IMR-90 (cell line): Measurements from ENCODE around the gene RIMKLA. TPM values are rescaled to one million over a fixed set of nuclear protein-coding genes. Genes with fewer than 3 reads are reported as not detected.

ENCODE experiments used
- ATAC-seq: fragments of 200-7000 bp; cut with Tn5 transposase; 2 replicates; pipeline ENCODE4 v1.9.1; 2020; ENCODE audit warnings: low read depth, mild to moderate bottlenecking, moderate library complexity
- BruUV-seq: library from RNA; stranded (reverse); fragments of 400-500 nt; replicated peaks from 2 replicates; lab custom pipeline; 2021; lab: Mats Ljungman, UMichigan
- CTCF ChIA-PET: fragments of 300-600 bp; formaldehyde crosslinking; extraction: SDS; loops from one replicate; lab custom pipeline; 2021; ENCODE audit warnings: antibody characterized with exemption; lab: Yijun Ruan, JAX
- POLR2A ChIA-PET: fragments of 300-600 bp; sonication (Branson Sonifier 250); formaldehyde crosslinking; loops from one replicate; lab custom pipeline; 2022; ENCODE audit warnings: antibody characterized with exemption; ENCODE audit not compliant: unreplicated experiment; lab: Charles Lee
- DNase-seq: peaks from one replicate; pipeline ENCODE4 v3.0.0; 2013
- H2AFZ ChIP-seq: replicated peaks from 2 replicates; pipeline ENCODE3; 2013; ENCODE audit warnings: low read length, mild to moderate bottlenecking; ENCODE audit not compliant: poor library complexity
- H2AK5ac ChIP-seq: 2 replicates; pipeline ENCODE4 v1.6.1; 2013; ENCODE audit warnings: low read depth, low read length, inconsistent platforms
- H2AK9ac ChIP-seq: replicated peaks from 2 replicates; pipeline ENCODE3; 2013; ENCODE audit warnings: mild to moderate bottlenecking, low read depth, low read length, moderate library complexity; ENCODE audit not compliant: poor library complexity
- H2BK120ac ChIP-seq: 2 replicates; pipeline ENCODE4 v1.6.1; 2013; ENCODE audit warnings: low read depth, low read length, inconsistent platforms
- H2BK15ac ChIP-seq: 3 replicates; pipeline ENCODE4 v1.6.1; 2013; ENCODE audit warnings: low read depth, low read length, inconsistent platforms
- H2BK20ac ChIP-seq: 2 replicates; pipeline ENCODE4 v1.6.1; 2013; ENCODE audit warnings: low read depth, mild to moderate bottlenecking, inconsistent platforms, low read length, moderate library complexity
- H2BK5ac ChIP-seq: 2 replicates; pipeline ENCODE4 v1.6.1; 2013; ENCODE audit warnings: mild to moderate bottlenecking, low read depth, low read length, inconsistent platforms; ENCODE audit not compliant: poor library complexity, severe bottlenecking
- H3K14ac ChIP-seq: replicated peaks from 2 replicates; pipeline ENCODE4 v1.6.1; 2013; ENCODE audit warnings: low read depth, low read length, inconsistent platforms
- H3K18ac ChIP-seq: 2 replicates; pipeline ENCODE4 v1.6.1; 2013; ENCODE audit warnings: low read depth, low read length, control low read depth
- H3K23ac ChIP-seq: 2 replicates; pipeline ENCODE4 v1.6.1; 2013; ENCODE audit warnings: low read depth, low read length, inconsistent platforms
- H3K27ac ChIP-seq: 2 replicates; pipeline ENCODE4 v1.5.1; 2013; ENCODE audit warnings: mild to moderate bottlenecking, control low read depth, low read length; ENCODE audit not compliant: insufficient read depth
- H3K27me3 ChIP-seq: 2 replicates; pipeline ENCODE4 v1.6.1; 2013; ENCODE audit warnings: low read length; ENCODE audit not compliant: control insufficient read depth, insufficient read depth
- H3K36me3 ChIP-seq: 2 replicates; pipeline ENCODE4 v1.6.1; 2013; ENCODE audit warnings: low read length, mixed read lengths; ENCODE audit not compliant: control insufficient read depth, insufficient read depth
- H3K4ac ChIP-seq: 2 replicates; pipeline ENCODE4 v1.6.1; 2013; ENCODE audit warnings: low read depth, low read length, inconsistent platforms
- H3K4me1 ChIP-seq: 2 replicates; pipeline ENCODE4 v1.6.1; 2013; ENCODE audit warnings: low read length, mixed read lengths; ENCODE audit not compliant: control insufficient read depth, insufficient read depth
- H3K4me2 ChIP-seq: 2 replicates; pipeline ENCODE4 v1.6.1; 2013; ENCODE audit warnings: low read depth, mild to moderate bottlenecking, control low read depth, low read length, moderate library complexity
- H3K4me3 ChIP-seq: 2 replicates; pipeline ENCODE4 v1.5.1; 2013; ENCODE audit warnings: low read depth, mild to moderate bottlenecking, control low read depth, low read length, moderate library complexity; ENCODE audit not compliant: insufficient read depth
- H3K56ac ChIP-seq: 2 replicates; pipeline ENCODE4 v1.6.1; 2013; ENCODE audit warnings: low read length, inconsistent platforms; ENCODE audit not compliant: insufficient read depth; ENCODE audit errors: extremely low read depth
- H3K79me1 ChIP-seq, 2 experiments: 2 replicates each; pipeline ENCODE4 v1.6.1; 2013; ENCODE audit warnings: low read length in 2 of 2, inconsistent platforms in 1 of 2, low read depth in 1 of 2
- H3K9ac ChIP-seq: 2 replicates; pipeline ENCODE4 v1.6.1; 2013; ENCODE audit warnings: low read depth, low read length, control low read depth
- H3K9me1 ChIP-seq: 2 replicates; pipeline ENCODE4 v1.6.1; 2013; ENCODE audit warnings: low read length, inconsistent platforms; ENCODE audit not compliant: insufficient read depth
- H3K9me3 ChIP-seq: 2 replicates; pipeline ENCODE4 v1.6.1; 2013; ENCODE audit warnings: low read length; ENCODE audit not compliant: control insufficient read depth, insufficient read depth
- H4K20me1 ChIP-seq: 2 replicates; pipeline ENCODE4 v1.6.1; 2013; ENCODE audit warnings: low read length, inconsistent platforms; ENCODE audit not compliant: insufficient read depth
- H4K5ac ChIP-seq: 2 replicates; pipeline ENCODE4 v1.6.1; 2013; ENCODE audit warnings: mild to moderate bottlenecking, low read depth, low read length, control low read depth
- H4K8ac ChIP-seq, 2 experiments: 2 replicates each; pipeline ENCODE4 v1.6.1; 2013; ENCODE audit warnings: low read depth in 2 of 2, low read length in 2 of 2, control low read depth in 1 of 2, inconsistent platforms in 1 of 2
- H4K91ac ChIP-seq: 2 replicates; pipeline ENCODE4 v1.6.1; 2013; ENCODE audit warnings: low read depth, low read length, inconsistent platforms; ENCODE audit not compliant: insufficient read depth
- FOS ChIP-seq: fragments of 150-350 bp; IDR thresholded peaks from 2 replicates; pipeline ENCODE4 v1.6.1; 2016; ENCODE audit warnings: low read depth, low read length
- NFE2L2 ChIP-seq: fragments of 150-350 bp; IDR thresholded peaks from 2 replicates; pipeline ENCODE4 v1.6.1; 2016; ENCODE audit warnings: low read depth, mild to moderate bottlenecking, low read length
- POLR2A ChIP-seq: IDR thresholded peaks from 2 replicates; pipeline ENCODE4 v1.6.1; 2012; ENCODE audit warnings: mild to moderate bottlenecking, low read depth, low read length
- RAD21 ChIP-seq: IDR thresholded peaks from 2 replicates; pipeline ENCODE4 v1.6.1; 2012; ENCODE audit warnings: low read length, improper control_type of control experiment
- RFX5 ChIP-seq: IDR thresholded peaks from 2 replicates; pipeline ENCODE4 v1.8.0; 2012; ENCODE audit warnings: low read depth, mild to moderate bottlenecking, low read length, moderate library complexity
- WGBS, 2 experiments: methylation state at CpG; one replicate each; pipeline versions ENCODE4 v1.1.5 to v1.1.7; 2013; ENCODE audit warnings: missing lambda C conversion rate in 2 of 2; ENCODE audit not compliant: insufficient read length in 1 of 2; ENCODE audit errors: extremely low coverage in 2 of 2; 5-methylcytosine and 5-hydroxymethylcytosine counted together
- dilution Hi-C: fragments of 300-500 bp; cut with HindIII; formaldehyde crosslinking; loops from one replicate; pipeline ENCODE4 v1.14.3; 2018; ENCODE audit warnings: low sequenced_read_pairs; ENCODE audit not compliant: unreplicated experiment
- in situ Hi-C: fragments of 300-500 bp; cut with MboI; formaldehyde crosslinking; loops from 3 replicates; pipeline ENCODE4 v1.14.3; 2019; ENCODE audit warnings: low sequenced_read_pairs, inconsistent platforms, mixed read lengths
- intact Hi-C: fragments of 100-400 bp; cut with micrococcal nuclease; formaldehyde crosslinking; loops from 2 replicates; pipeline ENCODE4 v1.10.0; 2022
- polyA plus RNA-seq, 3 experiments: library from polyadenylated mRNA; depleted of rRNA; stranded (reverse); fragments of >200 nt; gene quantifications; 2 replicates each; pipeline ENCODE4 v1.2.3, GENCODE V29; 2012; ENCODE audit warnings: low replicate concordance in 1 of 3
- total RNA-seq: library from RNA; depleted of rRNA; stranded (reverse); fragments of >200 nt; gene quantifications from 2 replicates; pipeline ENCODE4 v1.2.3, GENCODE V29; 2012

RIMKLA gene
- total and polyA plus RNA-seq, 2 of the 4 experiments (the other 2 are of a cell fraction) = not detected

DNA sequence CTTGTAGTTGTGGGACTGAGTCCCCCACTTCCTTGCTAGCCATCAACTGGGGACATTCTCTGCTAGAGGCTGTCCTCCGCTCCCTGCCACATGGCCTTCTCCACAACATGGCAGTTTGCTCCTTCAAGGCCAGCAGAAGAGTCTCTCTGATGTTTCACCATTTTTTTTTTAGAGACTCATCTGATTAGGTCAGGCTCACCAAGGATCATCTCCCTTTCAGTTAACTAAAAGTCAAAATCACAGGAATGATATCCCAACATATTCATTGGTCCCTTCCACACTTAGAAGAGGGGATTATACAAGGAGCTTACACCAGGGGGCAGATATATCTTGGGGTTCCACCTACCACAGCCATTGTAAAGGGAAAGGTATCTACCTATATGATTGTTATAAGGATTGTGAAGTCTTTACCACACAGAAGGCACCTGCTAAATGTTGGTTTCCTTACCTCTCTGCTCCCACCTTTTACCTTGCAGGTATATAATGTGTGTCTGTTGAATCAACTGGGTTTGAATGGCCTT, 23.3 kb downstream of the RIMKLA start:
- Histone ChIP-seq H3K18ac (no peak overlapping the region), H4K91ac (no peak overlapping the region), H3K27ac (no peak overlapping the region), H2AK5ac (no peak overlapping the region), H3K56ac (no peak overlapping the region), H4K8ac (no peak overlapping the region), H4K5ac (no peak overlapping the region), H3K9me3 (no peaks in the 10 kb centered on the region), H3K9ac (no peak overlapping the region), H3K23ac (no peak overlapping the region), H3K36me3 (no peaks in the 10 kb centered on the region), H3K4me2 (no peak overlapping the region), H3K4ac (no peak overlapping the region), H2BK15ac (no peak overlapping the region), H3K4me1 (no peaks in the 10 kb centered on the region), H3K79me1 (no peaks in the 10 kb centered on the region), H3K4me3 (no peak overlapping the region), H2BK20ac (no peak overlapping the region), H2AFZ (no peak overlapping the region), H2BK5ac (no peak overlapping the region), H2AK9ac (no peak overlapping the region), H3K14ac (no peak overlapping the region), H2BK120ac (no peak overlapping the region), H3K9me1 (no peaks in the 10 kb centered on the region; the same call in 1 of the 2 replicates), H3K27me3 (peaks cover 7% of the 10 kb centered on the region), H4K20me1 (no peaks in the 10 kb centered on the region)
- CTCF ChIA-PET = no interaction called here
- TF ChIP-seq POLR2A = no peak
- no peak for TF ChIP-seq RFX5
- TF ChIP-seq RAD21 = no peak
- no peak for TF ChIP-seq FOS
- TF ChIP-seq NFE2L2 = no peak
- in situ Hi-C loops (no loop called here), dilution Hi-C loops (no loop called here), intact Hi-C loops (no loop called here)
- POLR2A ChIA-PET = no interaction called here
- BruUV-seq = no TSS peak
- no peak for ATAC-seq
- DNase-seq = no peak
- no CpG with 5 or more reads among the region's 1 CpG for WGBS, 2 experiments
